HuH-7.5 (cell line): ENCODE results near the gene POTED.
"Not testable (repeated sequence)": the region's sequence is repeated elsewhere in the genome, so short reads cannot be mapped to it uniquely, and the experiment has no call there.

Experiments
- DNase-seq: peaks from one replicate; pipeline ENCODE4 v3.0.0; 2011; ENCODE audit warnings: low spot score

Gene POTED

DNA sequence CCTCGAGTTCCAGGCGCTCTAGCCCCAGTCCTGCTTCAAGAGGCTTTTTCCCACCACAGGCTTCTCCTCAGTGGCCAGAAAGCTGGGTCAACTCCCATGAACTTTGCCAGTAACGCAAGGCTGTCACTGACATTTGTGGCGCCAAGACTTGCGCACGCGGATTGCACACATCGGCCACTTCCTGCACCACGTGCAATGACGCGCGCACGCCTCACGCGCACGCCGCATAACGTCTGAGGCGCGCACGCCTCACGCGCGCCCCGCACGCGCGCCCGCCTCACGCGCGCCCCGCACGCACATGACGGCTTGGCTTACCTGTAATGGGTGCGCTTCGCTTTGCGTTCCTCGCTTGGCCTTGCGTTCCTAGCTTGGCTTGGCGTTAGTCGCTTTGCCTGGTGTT lies at the start of gene POTED:
Gene POTED (plus strand): TSS at position 301 of the 400 bp plus-strand sequence. CDS start 452 bp downstream, outside the sequence.
- not testable (repeated sequence) for DNase-seq

- DNase-seq = not testable (repeated sequence)
Measured at GRCh38 chr21:13650101-13650500, 40.5 kb downstream of the POTED start.

DNA sequence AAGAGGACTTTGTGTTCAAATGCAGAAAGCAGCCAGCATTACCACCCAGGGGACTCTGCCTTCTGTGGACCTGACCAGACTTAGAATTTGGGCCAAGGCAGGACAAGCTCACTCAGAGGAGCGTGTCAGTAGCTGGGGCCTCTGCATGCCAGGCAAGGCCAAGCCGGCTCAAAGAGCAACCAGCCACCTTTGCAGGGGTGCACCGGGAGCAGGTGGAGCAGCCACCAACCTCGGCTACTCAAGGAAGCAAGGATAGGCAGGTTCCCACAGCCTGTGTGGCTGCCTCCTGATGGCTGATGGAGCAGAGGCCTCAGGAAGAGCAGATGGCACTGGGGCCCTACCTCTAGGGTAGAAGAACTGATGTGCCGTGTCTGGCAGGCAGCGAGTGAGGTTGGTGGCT lies 42.2 kb downstream of the POTED start:
- DNase-seq = not testable (repeated sequence)
